ENCODE results near the gene ADCY3.

- TF ChIP-seq CTCF (IDR thresholded peaks at IDR 0.05) (no peak), POLR2A (IDR thresholded peaks at IDR 0.05) (no peak)
Measured at GRCh38 chr2:24917086-24917485, 3.0 kb downstream of the ADCY3 start.

All from adrenal gland (tissue), 5 donors.